ENCODE measurements around the gene SRD5A1.

The SRD5A1 gene

GRCh38 chr5:6687505-6687904 is 54.3 kb downstream of the SRD5A1 start:
- no peak for DNase-seq (ENCODE audit: low read depth in 1 of 2, low spot score in 1 of 2)
- Histone ChIP-seq H3K27ac (replicated peaks) (no peak overlapping the region), H3K4me3 (replicated peaks; ENCODE audit: insufficient read depth, low read length) (no peak overlapping the region), H3K27me3 (ENCODE audit: insufficient read depth, poor library complexity, severe bottlenecking) (peaks cover 5% of the 10 kb centered on the region)
- no peak for TF ChIP-seq CTCF (IDR thresholded peaks at IDR 0.05; ENCODE audit: insufficient read depth, low read length)
- TF ChIP-seq SPI1 (IDR thresholded peaks at IDR 0.05; ENCODE audit: borderline replicate concordance, low read depth), result no peak
- TF ChIP-seq POLR2AphosphoS5 (IDR thresholded peaks at IDR 0.05; ENCODE audit: low read depth), result no peak
- no peak for TF ChIP-seq GABPA (IDR thresholded peaks at IDR 0.05; ENCODE audit: low read depth)
- no peak for TF ChIP-seq REST (IDR thresholded peaks at IDR 0.05; ENCODE audit: insufficient replicate concordance, low read depth)

- no peak for TF ChIP-seq REST (IDR thresholded peaks at IDR 0.05; ENCODE audit: insufficient replicate concordance, low read depth)
- TF ChIP-seq CTCF (IDR thresholded peaks at IDR 0.05; ENCODE audit: insufficient read depth, low read length), result no peak
- no peak for TF ChIP-seq GABPA (IDR thresholded peaks at IDR 0.05; ENCODE audit: low read depth)
- no peak for TF ChIP-seq POLR2AphosphoS5 (IDR thresholded peaks at IDR 0.05; ENCODE audit: low read depth)
- no peak for TF ChIP-seq SPI1 (IDR thresholded peaks at IDR 0.05; ENCODE audit: borderline replicate concordance, low read depth)
- DNase-seq (ENCODE audit: low read depth in 1 of 2, low spot score in 1 of 2), result no peak
- no peak overlapping the region for H3K27ac ChIP-seq (replicated peaks)
- H3K27me3 ChIP-seq (ENCODE audit: insufficient read depth, poor library complexity, severe bottlenecking), result peaks cover 8% of the 10 kb centered on the region
- H3K4me3 ChIP-seq (replicated peaks; ENCODE audit: insufficient read depth, low read length), result no peak overlapping the region
Observed at GRCh38 chr5:6692906-6693305, 59.7 kb downstream of the SRD5A1 start.

GRCh38 chr5:6698696-6699095 is 65.5 kb downstream of the SRD5A1 start:
- peaks cover 2% of the 10 kb centered on the region for H3K27me3 ChIP-seq (ENCODE audit: insufficient read depth, poor library complexity, severe bottlenecking)
- TF ChIP-seq SPI1 (IDR thresholded peaks at IDR 0.05; ENCODE audit: borderline replicate concordance, low read depth), result no peak
- no peak for TF ChIP-seq CTCF (IDR thresholded peaks at IDR 0.05; ENCODE audit: insufficient read depth, low read length)
- TF ChIP-seq REST (IDR thresholded peaks at IDR 0.05; ENCODE audit: insufficient replicate concordance, low read depth), result no peak
- no peak for TF ChIP-seq GABPA (IDR thresholded peaks at IDR 0.05; ENCODE audit: low read depth)
- TF ChIP-seq POLR2AphosphoS5 (IDR thresholded peaks at IDR 0.05; ENCODE audit: low read depth), result no peak
- DNase-seq (ENCODE audit: low read depth in 1 of 2, low spot score in 1 of 2), result no peak
- H3K27ac ChIP-seq (replicated peaks), result no peak overlapping the region
- H3K4me3 ChIP-seq (replicated peaks; ENCODE audit: insufficient read depth, low read length), result no peak overlapping the region

All from HL-60 (cell line).